Keratinocyte (primary cell): ENCODE measurements around the gene BUD31.

Experiments used
- EZH2 ChIP-seq: IDR thresholded peaks from one replicate; pipeline ENCODE4 v1.6.1; 2012; ENCODE audit warnings: inconsistent platforms, mild to moderate bottlenecking, low read length, moderate library complexity
- TF ChIP-seq, protein P1 (sequence below), 3 experiments: IDR thresholded peaks in 1 of 3; conservative IDR thresholded peaks in 1 of 3; optimal IDR thresholded peaks in 1 of 3; 2 replicates in 2 of 3; 3 replicates in 1 of 3; pipeline versions ENCODE3 to v1.5.1; 2011; ENCODE audit warnings: low read length in 3 of 3, mild to moderate bottlenecking in 3 of 3, moderate library complexity in 2 of 3, control low read depth in 1 of 3, inconsistent platforms in 1 of 3; ENCODE audit not compliant: insufficient read depth in 2 of 3; ENCODE audit errors: extremely low read depth in 1 of 3

DNA sequence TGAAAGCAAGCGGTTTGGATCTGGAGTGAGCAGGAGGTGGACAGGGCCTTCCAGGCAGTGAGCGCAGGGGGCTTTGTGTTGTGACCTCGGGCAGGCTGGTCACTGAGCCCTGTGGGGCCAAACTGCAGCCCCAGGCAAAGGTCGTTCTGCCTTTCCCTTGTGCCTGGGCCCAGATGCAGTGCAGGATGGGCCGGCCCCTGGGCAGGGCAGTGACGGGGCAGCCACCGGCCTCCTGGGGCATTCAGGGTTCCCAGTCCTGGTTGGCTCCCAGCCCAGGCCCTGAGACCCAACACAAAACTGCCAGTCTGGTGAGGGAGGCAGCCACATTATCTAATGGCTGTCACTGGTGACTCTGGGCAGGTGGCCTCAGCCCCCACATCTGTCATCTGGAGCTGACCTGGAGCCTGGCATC is 27.1 kb upstream of the BUD31 start:
- TF ChIP-seq, protein P1, sequence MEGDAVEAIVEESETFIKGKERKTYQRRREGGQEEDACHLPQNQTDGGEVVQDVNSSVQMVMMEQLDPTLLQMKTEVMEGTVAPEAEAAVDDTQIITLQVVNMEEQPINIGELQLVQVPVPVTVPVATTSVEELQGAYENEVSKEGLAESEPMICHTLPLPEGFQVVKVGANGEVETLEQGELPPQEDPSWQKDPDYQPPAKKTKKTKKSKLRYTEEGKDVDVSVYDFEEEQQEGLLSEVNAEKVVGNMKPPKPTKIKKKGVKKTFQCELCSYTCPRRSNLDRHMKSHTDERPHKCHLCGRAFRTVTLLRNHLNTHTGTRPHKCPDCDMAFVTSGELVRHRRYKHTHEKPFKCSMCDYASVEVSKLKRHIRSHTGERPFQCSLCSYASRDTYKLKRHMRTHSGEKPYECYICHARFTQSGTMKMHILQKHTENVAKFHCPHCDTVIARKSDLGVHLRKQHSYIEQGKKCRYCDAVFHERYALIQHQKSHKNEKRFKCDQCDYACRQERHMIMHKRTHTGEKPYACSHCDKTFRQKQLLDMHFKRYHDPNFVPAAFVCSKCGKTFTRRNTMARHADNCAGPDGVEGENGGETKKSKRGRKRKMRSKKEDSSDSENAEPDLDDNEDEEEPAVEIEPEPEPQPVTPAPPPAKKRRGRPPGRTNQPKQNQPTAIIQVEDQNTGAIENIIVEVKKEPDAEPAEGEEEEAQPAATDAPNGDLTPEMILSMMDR (optimal IDR thresholded peaks at IDR 0.05 in 1 of 3, IDR thresholded peaks at IDR 0.05 in 1 of 3, conservative IDR thresholded peaks at IDR 0.05 in 1 of 3; ENCODE audit: extremely low read depth in 1 of 3, insufficient read depth in 2 of 3, low read length in 3 of 3) = no peak
- no peak for TF ChIP-seq EZH2
